NCI-H446 treated with DMSO at 0.1 percent for 48 hours (cell line): ENCODE results near the gene IL3RA.
"Not testable (repeated sequence)": the region's sequence is repeated elsewhere in the genome, so short reads cannot be mapped to it uniquely, and the experiment has no call there.

Source experiments
- DNase-seq: peaks from one replicate; lab custom pipeline; 2025; lab: John Stamatoyannopoulos, UW

The IL3RA gene

DNA sequence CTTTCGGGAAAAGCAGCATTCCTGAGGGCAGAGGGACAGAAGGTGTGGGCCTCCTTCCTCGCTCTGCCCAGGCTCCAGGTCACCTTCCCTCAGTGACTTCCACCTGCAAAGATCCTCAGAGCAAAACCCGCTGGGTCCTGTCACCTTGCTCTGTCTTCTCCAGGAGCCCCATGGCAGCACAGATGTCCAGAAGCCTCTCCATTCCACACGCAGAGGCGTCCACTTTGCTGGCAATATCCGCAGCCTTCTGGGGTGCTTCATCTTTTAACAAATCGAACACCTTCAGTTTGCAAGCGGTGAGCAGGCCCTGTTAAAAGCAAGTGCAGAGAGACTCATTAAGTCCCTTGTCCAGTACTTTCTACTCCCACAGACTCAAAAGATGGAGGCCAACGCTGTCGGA is 88.8 kb downstream of the IL3RA start:
- DNase-seq = no peak

DNA sequence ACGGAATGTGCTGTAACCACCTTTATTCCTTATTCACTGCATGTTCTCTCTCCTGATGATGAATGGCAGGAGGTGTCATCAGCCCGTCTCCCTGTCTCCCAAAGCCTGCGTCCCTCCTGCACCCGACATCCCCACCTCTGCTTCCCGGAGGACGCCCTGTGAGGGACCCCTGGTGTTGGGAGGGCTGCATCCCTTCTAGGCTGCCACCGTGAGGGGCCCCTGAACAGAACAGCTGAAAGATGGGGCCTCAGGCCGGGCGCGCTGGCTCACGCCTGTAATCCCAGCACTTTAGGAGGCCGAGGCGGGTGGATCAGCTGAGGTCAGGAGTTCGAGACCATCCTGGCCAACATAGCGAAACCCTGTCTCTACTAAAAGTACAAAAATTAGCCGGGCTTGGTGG is 89.7 kb downstream of the IL3RA start:
- DNase-seq = not testable (repeated sequence)

DNA sequence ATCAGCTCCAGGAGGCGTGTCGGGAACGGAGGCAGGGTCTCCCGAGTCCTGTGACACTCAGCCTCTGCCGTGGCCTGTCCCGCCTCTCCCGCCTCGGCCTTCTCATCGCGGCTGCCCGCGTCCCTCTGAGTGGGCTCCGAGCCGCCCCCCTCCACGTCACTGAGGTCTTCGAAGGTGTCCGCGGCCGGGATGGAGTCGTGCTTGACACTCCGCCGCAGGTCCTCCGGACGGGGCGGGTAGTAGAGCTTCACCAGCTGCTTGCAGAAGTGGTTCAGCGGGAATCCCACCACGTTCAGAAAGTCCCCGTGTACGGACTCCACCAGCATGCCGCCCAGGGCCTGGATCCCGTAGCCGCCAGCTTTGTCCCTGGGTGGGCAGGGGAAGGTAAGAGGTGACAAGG is 91.2 kb downstream of the IL3RA start:
- no peak for DNase-seq

DNA sequence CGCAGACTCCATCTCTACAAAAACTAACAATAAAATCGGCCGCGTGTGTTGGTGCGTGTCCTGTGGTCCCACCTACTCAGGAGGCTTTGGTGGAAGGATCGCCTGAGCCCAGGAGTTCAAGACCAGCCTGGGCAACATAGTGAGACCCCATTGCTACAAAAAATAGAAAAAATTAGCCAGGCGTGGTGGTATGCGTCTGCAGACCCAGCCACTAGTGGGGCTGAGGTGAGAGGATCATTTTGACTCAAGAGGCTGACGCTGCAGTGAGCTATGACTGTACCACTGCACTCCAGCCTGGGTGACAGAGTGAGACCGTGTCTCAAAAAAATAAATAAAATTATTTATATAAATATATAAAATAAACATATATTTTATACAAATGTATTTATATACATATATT is 93.9 kb downstream of the IL3RA start:
- no peak for DNase-seq
